Stomach (tissue), 4 donors: ENCODE measurements around the gene SOCS1.

Source experiments
- POLR2A ChIP-seq, 4 donors: fragments of 450-650 bp; IDR thresholded peaks; one replicate each; pipeline ENCODE4 v1.6.1; 2016; ENCODE audit warnings: antibody characterized with exemption in 4 of 4, control low read depth in 2 of 4, mild to moderate bottlenecking in 1 of 4, moderate library complexity in 1 of 4
- POLR2AphosphoS5 ChIP-seq, 3 donors: sonication (generic); formaldehyde crosslinking; IDR thresholded peaks; one replicate each; pipeline ENCODE4 v1.6.1; 2016; ENCODE audit warnings: antibody characterized with exemption in 3 of 3

DNA sequence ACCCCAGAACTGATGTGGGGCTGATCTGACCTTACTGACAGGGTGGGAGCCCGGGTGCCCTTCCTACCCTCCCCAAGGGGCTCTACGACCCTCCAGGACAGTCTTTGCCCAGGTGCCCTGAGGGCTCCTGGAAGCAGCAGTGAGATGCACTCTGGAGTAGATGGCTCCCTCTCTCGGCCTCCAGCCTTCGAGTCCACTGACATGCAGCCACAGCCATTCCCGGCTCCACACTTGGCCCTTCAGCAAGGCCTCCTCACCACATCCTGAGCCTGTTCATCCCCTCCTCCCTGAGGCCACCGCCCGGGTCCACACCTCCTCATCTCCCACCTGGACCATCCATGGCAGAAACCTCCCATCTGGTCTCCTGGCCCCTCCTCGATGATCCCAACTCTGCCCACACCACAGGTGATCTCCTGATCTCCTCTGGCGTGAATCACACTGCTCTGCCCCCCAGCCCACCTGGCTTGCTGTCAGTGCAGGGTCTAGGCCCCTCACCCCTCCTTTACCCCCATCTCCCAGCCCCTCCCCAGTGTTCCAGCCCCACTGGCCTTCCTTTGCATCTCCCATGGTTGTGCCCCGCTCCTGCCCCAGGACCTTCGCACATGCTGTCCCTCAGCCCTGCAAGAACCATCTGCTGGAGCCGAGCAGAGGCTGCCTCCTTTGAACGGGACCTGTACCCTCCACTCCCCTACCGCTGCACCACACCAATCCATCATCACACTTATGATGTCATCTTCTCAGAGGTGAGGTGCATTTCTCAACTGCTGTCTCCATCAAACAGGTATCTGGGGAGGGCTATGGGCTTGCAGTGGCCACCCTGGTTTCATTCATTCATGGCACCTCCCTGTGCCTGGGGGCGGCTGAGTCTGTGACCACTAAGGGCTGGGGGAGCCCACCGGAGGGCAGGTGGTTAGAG is 44.7 kb downstream of the SOCS1 start:
- TF ChIP-seq POLR2A (IDR thresholded peaks at IDR 0.05) = no peak
- TF ChIP-seq POLR2AphosphoS5 (IDR thresholded peaks at IDR 0.05) = no peak
